SK-N-SH treated with all-trans-retinoic acid at 6 μM for 48 hours (cell line): ENCODE data around the gene SDC1.

Experiments used
- ATAC-seq: fragments of 200-7000 bp; cut with Tn5 transposase; 3 replicates; pipeline ENCODE4 v1.9.1; 2020; ENCODE audit warnings: mild to moderate bottlenecking, moderate library complexity
- ARNTL ChIP-seq: fragments of 450-650 bp; formaldehyde crosslinking; IDR thresholded peaks from 2 replicates; pipeline ENCODE4 v1.5.0; 2020; ENCODE audit warnings: low read depth, mild to moderate bottlenecking, moderate library complexity, borderline replicate concordance
- BACH2 ChIP-seq: fragments of 250-450 bp; sonication (Bioruptor Pico); IDR thresholded peaks from 2 replicates; pipeline ENCODE4 v1.9.0; 2021; ENCODE audit warnings: mild to moderate bottlenecking, borderline replicate concordance
- CREB5 ChIP-seq: fragments of 250-450 bp; sonication (Bioruptor Pico); IDR thresholded peaks from 2 replicates; pipeline ENCODE4 v1.5.1; 2020; ENCODE audit warnings: low read depth, mild to moderate bottlenecking, moderate library complexity
- CSDC2 ChIP-seq: fragments of 250-450 bp; sonication (Bioruptor Pico); IDR thresholded peaks from 2 replicates; pipeline ENCODE4 v1.5.0; 2020; ENCODE audit warnings: mild to moderate bottlenecking, moderate library complexity
- CSRNP3 ChIP-seq: fragments of 250-450 bp; sonication (Bioruptor Pico); IDR thresholded peaks from 2 replicates; pipeline ENCODE4 v1.5.1; 2021; ENCODE audit warnings: mild to moderate bottlenecking, moderate library complexity
- GLIS3 ChIP-seq: fragments of 250-450 bp; sonication (Bioruptor Pico); IDR thresholded peaks from 2 replicates; pipeline ENCODE4 v1.5.0; 2020; ENCODE audit warnings: mild to moderate bottlenecking, moderate library complexity
- ISL1 ChIP-seq: fragments of 250-450 bp; sonication (Bioruptor Pico); IDR thresholded peaks from 2 replicates; pipeline ENCODE4 v2.1.2; 2022; ENCODE audit warnings: mild to moderate bottlenecking, moderate library complexity
- OSR1 ChIP-seq: fragments of 250-450 bp; sonication (Bioruptor Pico); IDR thresholded peaks from 2 replicates; pipeline ENCODE4 v1.8.0; 2022; ENCODE audit warnings: moderate library complexity, mild to moderate bottlenecking, inconsistent platforms
- PATZ1 ChIP-seq: fragments of 250-450 bp; sonication (Bioruptor Pico); IDR thresholded peaks from 2 replicates; pipeline ENCODE4 v1.8.0; 2020; ENCODE audit warnings: mild to moderate bottlenecking, moderate library complexity, borderline replicate concordance
- POU6F1 ChIP-seq: fragments of 250-450 bp; sonication (Bioruptor Pico); IDR thresholded peaks from 2 replicates; pipeline ENCODE4 v1.8.0; 2021; ENCODE audit warnings: low read depth, mild to moderate bottlenecking, moderate library complexity, borderline replicate concordance
- PPARA ChIP-seq: fragments of 250-450 bp; sonication (Bioruptor Pico); IDR thresholded peaks from 2 replicates; pipeline ENCODE4 v1.5.0; 2020; ENCODE audit warnings: mild to moderate bottlenecking, borderline replicate concordance
- RARB ChIP-seq: fragments of 250-450 bp; sonication (Bioruptor Pico); IDR thresholded peaks from 2 replicates; pipeline ENCODE4 v1.8.0; 2021; ENCODE audit warnings: mild to moderate bottlenecking, moderate library complexity
- TOX ChIP-seq: fragments of 250-450 bp; sonication (Bioruptor Pico); IDR thresholded peaks from 2 replicates; pipeline ENCODE4 v1.8.0; 2021; ENCODE audit warnings: mild to moderate bottlenecking, moderate library complexity, borderline replicate concordance
- TSHZ2 ChIP-seq: fragments of 250-450 bp; sonication (Bioruptor Pico); IDR thresholded peaks from 2 replicates; pipeline ENCODE4 v1.5.0; 2020; ENCODE audit warnings: mild to moderate bottlenecking, moderate library complexity
- ZC3H10 ChIP-seq: fragments of 250-450 bp; sonication (Bioruptor Pico); IDR thresholded peaks from 2 replicates; pipeline ENCODE4 v1.5.1; 2021; ENCODE audit warnings: mild to moderate bottlenecking, moderate library complexity
- ZFP3 ChIP-seq: fragments of 250-450 bp; sonication (Bioruptor Pico); IDR thresholded peaks from 2 replicates; pipeline ENCODE4 v1.5.0; 2020; ENCODE audit warnings: mild to moderate bottlenecking, moderate library complexity
- ZFP30 ChIP-seq: fragments of 450-650 bp; formaldehyde crosslinking; IDR thresholded peaks from 2 replicates; pipeline ENCODE4 v1.5.0; 2022; ENCODE audit warnings: mild to moderate bottlenecking, moderate library complexity
- ZNF565 ChIP-seq: fragments of 450-650 bp; formaldehyde crosslinking; conservative IDR thresholded peaks from 2 replicates; pipeline ENCODE4 v1.5.0; 2020; ENCODE audit warnings: low read depth, mild to moderate bottlenecking, moderate library complexity
- ZNF8 ChIP-seq: fragments of 450-650 bp; formaldehyde crosslinking; IDR thresholded peaks from 2 replicates; pipeline ENCODE4 v1.5.0; 2020; ENCODE audit warnings: mild to moderate bottlenecking, moderate library complexity

Gene SDC1

DNA sequence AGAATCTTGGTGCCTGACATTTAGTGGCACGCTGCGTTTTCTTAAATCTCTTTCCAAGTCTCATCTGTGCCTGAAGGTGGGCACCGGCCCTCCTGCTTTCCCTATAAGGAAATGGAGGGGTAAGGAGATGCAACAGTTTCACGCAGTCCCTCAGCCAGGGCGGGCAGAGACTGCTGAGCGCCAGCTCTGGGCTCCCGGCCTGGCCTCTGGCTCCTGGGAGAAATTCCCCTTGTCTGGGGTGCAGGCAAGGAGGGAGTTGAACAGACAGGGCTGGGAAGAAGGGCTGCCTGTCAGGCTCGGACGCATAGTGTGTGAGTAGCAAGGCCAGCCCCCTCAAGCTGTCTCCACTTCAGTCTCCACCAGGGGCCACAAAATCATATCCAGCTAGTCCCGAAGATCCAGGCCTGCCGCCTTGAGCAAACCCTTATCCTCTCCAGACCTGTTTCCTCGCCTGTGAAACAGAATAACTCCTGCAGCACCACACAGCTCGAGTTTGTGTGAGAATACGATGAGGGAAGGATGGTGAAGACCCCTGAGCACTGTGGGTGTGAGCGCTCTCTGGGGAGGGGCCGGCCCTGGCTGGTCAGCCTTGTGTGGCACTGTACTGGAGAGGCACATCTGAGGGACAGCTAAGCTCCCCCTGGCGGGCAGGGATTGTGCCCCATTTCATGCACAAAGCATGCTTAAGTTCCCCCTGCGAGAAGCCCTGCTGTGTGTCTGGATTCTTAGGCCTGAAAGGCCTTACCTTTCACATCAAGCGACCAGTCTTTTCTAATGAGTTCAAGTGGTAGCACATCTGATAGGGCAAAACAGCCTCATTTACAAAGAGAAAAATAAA is 33.8 kb downstream of the SDC1 start:
- TF ChIP-seq ZNF8 (CRISPR knock-in tag) (no peak), TOX (no peak), GLIS3 (CRISPR knock-in tag) (no peak), ISL1 (no peak), PATZ1 (no peak), BACH2 (CRISPR knock-in tag) (no peak), ZFP3 (CRISPR knock-in tag) (no peak), CSDC2 (CRISPR knock-in tag) (no peak)
- peak; percentile 76 for ATAC-seq

- ATAC-seq: no peak
- TF ChIP-seq POU6F1: no peak
- TF ChIP-seq ZC3H10 (CRISPR knock-in tag): no peak
- TF ChIP-seq PATZ1: no peak
- no peak for TF ChIP-seq ZNF8 (CRISPR knock-in tag)
Observed at GRCh38 chr2:20190170-20190569, 34.8 kb downstream of the SDC1 start.

- ATAC-seq: no peak
- no peak for TF ChIP-seq TSHZ2 (CRISPR knock-in tag)
- no peak for TF ChIP-seq CSDC2 (CRISPR knock-in tag)
- TF ChIP-seq GLIS3 (CRISPR knock-in tag): no peak
- no peak for TF ChIP-seq ZNF8 (CRISPR knock-in tag)
- TF ChIP-seq RARB (CRISPR knock-in tag): no peak
- no peak for TF ChIP-seq CSRNP3 (CRISPR knock-in tag)
- no peak for TF ChIP-seq OSR1 (CRISPR knock-in tag)
- no peak for TF ChIP-seq ARNTL (CRISPR knock-in tag)
- no peak for TF ChIP-seq CREB5 (CRISPR knock-in tag)
- no peak for TF ChIP-seq ZFP30 (CRISPR knock-in tag)
- TF ChIP-seq ZNF565 (CRISPR knock-in tag): no peak
- TF ChIP-seq ZFP3 (CRISPR knock-in tag): no peak
- TF ChIP-seq PPARA (CRISPR knock-in tag): no peak
Observed at GRCh38 chr2:20189299-20189931, 35.5 kb downstream of the SDC1 start.
